Activated naive CD8-positive, alpha-beta T cell treated with anti-CD3 and anti-CD28 coated beads, Interleukin-2, amount 50 U/mL, for 24 hours (primary cell): ENCODE data around the gene ACER3.
A peak's percentile ranks its signal among the peaks of the same experiment; 100 is the strongest.
"Not testable (repeated sequence)": the region's sequence is repeated elsewhere in the genome, so short reads cannot be mapped to it uniquely, and the experiment has no call there.

Experiments
- ATAC-seq: fragments of 150-1000 bp; cut with Tn5 transposase; one replicate; pipeline ENCODE4 v1.10.0; 2021
- DNase-seq: peaks from one replicate; pipeline ENCODE4 v3.0.0; 2021
- H3K27ac Mint-ChIP-seq: one replicate; pipeline ENCODE4 v1.8.0; 2021; ENCODE audit warnings: mild to moderate bottlenecking, mixed read lengths
- H3K27me3 Mint-ChIP-seq: one replicate; pipeline ENCODE4 v1.8.0; 2021; ENCODE audit warnings: mixed read lengths
- H3K36me3 Mint-ChIP-seq: one replicate; pipeline ENCODE4 v1.8.0; 2021; ENCODE audit warnings: low read depth, mixed read lengths
- H3K4me1 Mint-ChIP-seq: one replicate; pipeline ENCODE4 v1.8.0; 2021; ENCODE audit warnings: mixed read lengths
- H3K4me3 Mint-ChIP-seq: one replicate; pipeline ENCODE4 v1.8.0; 2021; ENCODE audit warnings: mild to moderate bottlenecking, moderate library complexity, mixed read lengths
- H3K9me3 Mint-ChIP-seq: one replicate; pipeline ENCODE4 v1.8.0; 2021; ENCODE audit warnings: mixed read lengths

Gene ACER3

DNA sequence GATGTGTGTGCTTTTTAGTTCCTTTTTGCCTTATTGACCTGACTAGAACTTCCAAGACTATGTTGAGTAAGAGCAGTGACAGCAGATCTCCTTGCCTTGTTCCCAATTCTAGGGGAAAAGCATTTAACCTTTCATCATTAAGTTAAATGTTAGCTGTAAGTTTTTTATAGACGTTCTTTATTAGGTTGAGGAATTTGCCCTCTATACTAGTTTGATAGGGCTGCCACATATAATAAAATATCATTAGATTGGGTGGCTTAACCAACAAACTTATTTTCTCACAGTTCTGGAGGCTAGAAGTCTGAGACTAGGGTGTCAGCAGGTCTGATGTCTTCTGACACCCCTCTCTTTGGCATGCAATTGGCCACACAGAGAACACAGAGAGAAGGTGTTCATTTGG lies 140.9 kb downstream of the ACER3 start:
- H3K27me3 Mint-ChIP-seq = no peaks in the 10 kb centered on the region
- H3K9me3 Mint-ChIP-seq = peaks cover 3% of the 10 kb centered on the region
- H3K4me3 Mint-ChIP-seq = no peak overlapping the region
- DNase-seq (no peak), ATAC-seq (no peak)
- H3K4me1 Mint-ChIP-seq = peaks cover 3% of the 10 kb centered on the region
- H3K36me3 Mint-ChIP-seq = peaks cover 11% of the 10 kb centered on the region
- no peak overlapping the region for H3K27ac Mint-ChIP-seq

DNA sequence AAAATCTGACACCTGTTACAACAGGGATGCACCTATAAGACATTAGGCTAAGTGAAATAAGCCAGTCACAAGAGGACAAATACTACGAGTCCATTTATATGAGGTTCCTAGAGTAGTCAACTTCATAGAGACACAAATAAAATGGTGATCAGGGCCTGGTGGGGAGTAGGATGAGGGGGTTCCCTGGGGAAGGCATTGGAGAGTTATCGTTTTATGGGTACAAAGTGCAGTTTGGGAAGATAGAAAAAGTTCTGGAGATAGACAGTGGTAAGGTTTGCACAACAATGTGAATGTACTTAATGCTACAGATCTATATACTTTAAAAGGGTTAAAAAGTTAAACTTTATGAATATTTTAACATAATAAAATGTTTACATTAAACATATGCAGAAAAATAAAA lies 142.1 kb downstream of the ACER3 start:
- Mint-ChIP-seq H3K36me3 (peaks cover 12% of the 10 kb centered on the region), H3K4me3 (no peak overlapping the region), H3K9me3 (peaks cover 3% of the 10 kb centered on the region), H3K4me1 (peaks cover 3% of the 10 kb centered on the region), H3K27ac (no peak overlapping the region), H3K27me3 (no peaks in the 10 kb centered on the region)
- no peak for ATAC-seq
- no peak for DNase-seq

DNA sequence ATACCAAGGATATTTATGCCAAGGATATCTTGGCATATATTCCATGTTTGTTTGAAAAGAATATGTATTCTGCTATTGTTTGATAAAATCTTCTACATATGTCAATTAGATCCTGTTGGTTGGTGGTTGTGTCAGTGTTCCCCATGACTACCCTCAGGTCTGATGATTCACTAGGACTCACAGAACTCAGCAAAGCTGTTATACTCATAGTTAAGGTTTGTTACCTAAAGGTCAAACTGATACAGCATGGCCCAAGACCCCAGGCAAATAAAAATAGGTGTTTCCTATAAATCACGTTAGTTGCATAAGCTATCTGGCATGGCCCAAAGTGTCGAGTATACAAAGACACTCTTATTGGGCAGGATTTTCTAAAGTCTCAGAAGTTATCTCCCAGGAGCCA lies 143.2 kb downstream of the ACER3 start:
- DNase-seq (no peak), ATAC-seq (peak; percentile 84)
- H3K27me3 Mint-ChIP-seq = no peaks in the 10 kb centered on the region
- peaks cover 3% of the 10 kb centered on the region for H3K4me1 Mint-ChIP-seq
- H3K4me3 Mint-ChIP-seq = no peak overlapping the region
- peaks cover 10% of the 10 kb centered on the region for H3K36me3 Mint-ChIP-seq
- no peak overlapping the region for H3K27ac Mint-ChIP-seq
- peaks cover 3% of the 10 kb centered on the region for H3K9me3 Mint-ChIP-seq

DNA sequence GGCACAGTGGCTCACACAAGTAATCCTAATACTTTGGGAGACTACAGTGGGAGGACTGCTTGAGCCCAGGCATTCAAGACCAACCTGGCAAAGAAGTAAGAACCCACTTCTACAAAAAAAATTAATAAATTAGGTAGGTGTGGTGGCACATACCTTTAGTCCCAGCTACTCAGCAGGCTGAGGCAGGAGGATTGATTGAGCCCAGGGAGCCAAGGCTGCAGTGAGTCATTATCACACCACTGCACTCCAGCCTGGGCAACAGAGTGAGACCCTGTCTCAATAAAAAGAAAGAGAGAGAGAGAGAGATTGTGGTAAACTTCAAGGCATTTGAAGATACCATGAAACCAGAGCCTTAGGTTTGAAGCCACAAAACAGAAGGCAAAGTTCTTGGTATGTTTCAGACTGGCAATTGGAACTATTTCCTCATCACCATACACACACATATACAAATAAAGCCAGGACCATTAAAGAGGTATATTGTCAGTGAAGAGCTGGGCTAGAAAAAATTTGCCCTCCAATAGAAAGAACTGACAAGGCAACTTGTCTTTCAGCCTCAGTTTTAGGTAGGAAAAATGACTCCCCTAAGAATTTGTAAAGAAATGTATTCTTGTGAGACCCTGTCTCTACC lies 148.9 kb downstream of the ACER3 start:
- H3K4me3 Mint-ChIP-seq = no peak overlapping the region
- H3K36me3 Mint-ChIP-seq = peaks cover 8% of the 10 kb centered on the region
- H3K9me3 Mint-ChIP-seq = peaks cover 3% of the 10 kb centered on the region
- ATAC-seq (no peak), DNase-seq (no peak)
- no peaks in the 10 kb centered on the region for H3K4me1 Mint-ChIP-seq
- H3K27me3 Mint-ChIP-seq = no peaks in the 10 kb centered on the region
- no peak overlapping the region for H3K27ac Mint-ChIP-seq

DNA sequence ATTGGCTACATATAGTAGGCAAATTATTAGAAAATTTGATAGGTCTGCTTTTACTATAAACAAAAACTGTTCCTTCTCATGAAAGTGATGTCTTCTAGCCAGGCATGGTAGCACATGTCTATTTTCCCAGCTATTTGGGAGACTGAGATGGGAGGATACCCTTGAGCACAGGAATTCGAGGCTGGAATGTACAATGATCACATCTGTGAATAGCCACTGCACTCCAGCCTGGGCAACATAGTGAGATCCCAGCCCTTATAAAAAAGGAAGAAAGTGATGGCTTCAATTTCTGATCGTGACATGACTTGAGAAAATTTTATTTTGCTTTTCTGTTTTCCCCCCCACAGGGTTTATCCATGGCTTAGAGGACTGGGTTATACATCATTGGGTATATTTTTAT lies 154.0 kb downstream of the ACER3 start:
- H3K27me3 Mint-ChIP-seq = no peaks in the 10 kb centered on the region
- H3K36me3 Mint-ChIP-seq = peaks cover 3% of the 10 kb centered on the region
- H3K9me3 Mint-ChIP-seq = no peaks in the 10 kb centered on the region
- H3K4me1 Mint-ChIP-seq = no peaks in the 10 kb centered on the region
- no peak overlapping the region for H3K27ac Mint-ChIP-seq
- ATAC-seq (no peak), DNase-seq (no peak)
- H3K4me3 Mint-ChIP-seq = no peak overlapping the region

DNA sequence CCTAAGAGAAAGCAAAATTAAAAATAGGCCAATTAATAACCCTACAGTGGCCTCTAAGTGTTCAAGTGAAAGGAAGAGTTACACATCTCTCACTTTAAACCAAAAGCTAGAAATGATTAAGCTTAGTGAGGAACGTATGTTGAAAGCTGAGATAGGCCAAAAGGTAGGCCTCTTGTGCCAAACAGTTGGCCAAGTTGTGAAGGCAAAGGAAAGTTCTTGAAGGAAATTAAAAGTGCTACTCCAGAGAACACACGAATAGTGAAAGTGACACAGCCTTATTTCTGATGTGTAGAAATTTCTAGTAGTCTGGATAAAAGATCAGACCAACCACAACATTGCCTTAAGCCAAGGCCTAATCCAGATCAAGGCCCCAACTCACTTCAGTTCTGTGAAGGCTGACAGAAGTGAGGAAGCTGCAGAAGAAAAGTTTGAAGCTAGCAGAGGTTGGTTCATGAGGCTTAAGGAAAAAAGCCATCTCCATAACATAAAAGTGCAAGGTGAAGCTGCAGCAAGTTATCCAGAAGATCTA lies 157.7 kb downstream of the ACER3 start:
- not testable (repeated sequence) for H3K27me3 Mint-ChIP-seq, H3K9me3 Mint-ChIP-seq, H3K4me3 Mint-ChIP-seq, H3K36me3 Mint-ChIP-seq, ATAC-seq, H3K27ac Mint-ChIP-seq, DNase-seq, H3K4me1 Mint-ChIP-seq

DNA sequence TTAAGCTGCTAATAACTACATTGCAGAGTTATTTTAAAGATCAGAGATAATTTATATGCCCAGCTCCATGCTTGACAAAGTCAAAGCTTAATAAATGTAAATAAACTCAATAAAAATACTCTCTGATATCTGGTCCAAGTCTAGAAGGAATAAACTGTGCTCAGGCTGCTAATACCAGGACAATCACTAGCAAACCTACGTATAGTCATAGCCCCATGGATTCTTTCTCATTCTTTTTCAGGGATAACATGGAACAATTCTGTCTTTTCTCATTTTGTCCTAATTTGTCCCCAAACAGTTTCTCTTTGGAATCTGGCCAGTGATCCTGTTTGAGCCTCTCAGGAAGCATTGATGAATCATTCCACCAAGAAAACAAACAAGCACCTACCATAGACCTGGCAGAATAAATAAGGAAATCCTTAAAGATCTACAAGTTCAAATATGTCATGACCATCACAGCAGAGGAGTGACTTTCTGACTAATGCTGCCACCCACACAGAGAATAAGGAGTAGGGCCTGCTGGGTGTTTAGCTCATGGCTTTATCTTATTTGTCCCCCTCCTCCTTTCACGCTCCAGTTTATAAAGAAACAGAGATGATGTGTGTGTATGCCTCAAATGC lies 159.4 kb downstream of the ACER3 start:
- DNase-seq (no peak), ATAC-seq (peak; percentile 33)
- no peak overlapping the region for H3K4me3 Mint-ChIP-seq
- no peaks in the 10 kb centered on the region for H3K27me3 Mint-ChIP-seq
- H3K36me3 Mint-ChIP-seq = peaks cover 3% of the 10 kb centered on the region
- H3K9me3 Mint-ChIP-seq = no peaks in the 10 kb centered on the region
- H3K4me1 Mint-ChIP-seq = no peaks in the 10 kb centered on the region
- H3K27ac Mint-ChIP-seq = no peak overlapping the region

DNA sequence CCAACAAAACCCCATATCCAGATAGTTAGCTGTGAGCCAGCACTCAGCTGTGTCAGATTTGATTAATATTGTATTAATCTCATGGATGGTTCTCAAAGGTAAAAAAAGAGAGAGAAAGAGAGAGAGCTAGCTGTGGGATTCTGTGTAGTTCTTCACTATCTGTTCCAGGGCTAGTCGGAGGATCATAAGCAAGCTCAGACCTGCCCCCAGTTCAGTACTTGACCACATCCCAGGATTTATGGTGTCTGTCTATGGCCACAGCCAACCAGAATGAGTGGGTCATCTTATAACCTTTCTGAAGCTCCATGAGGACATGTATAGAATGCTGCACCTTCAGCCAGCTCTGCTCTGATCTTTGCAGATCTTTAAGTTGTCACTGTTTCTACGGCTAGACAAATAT lies 160.0 kb downstream of the ACER3 start:
- H3K9me3 Mint-ChIP-seq = no peaks in the 10 kb centered on the region
- ATAC-seq (no peak), DNase-seq (no peak)
- H3K4me1 Mint-ChIP-seq = no peaks in the 10 kb centered on the region
- H3K4me3 Mint-ChIP-seq = no peak overlapping the region
- H3K36me3 Mint-ChIP-seq = peaks cover 3% of the 10 kb centered on the region
- H3K27me3 Mint-ChIP-seq = no peaks in the 10 kb centered on the region
- no peak overlapping the region for H3K27ac Mint-ChIP-seq

DNA sequence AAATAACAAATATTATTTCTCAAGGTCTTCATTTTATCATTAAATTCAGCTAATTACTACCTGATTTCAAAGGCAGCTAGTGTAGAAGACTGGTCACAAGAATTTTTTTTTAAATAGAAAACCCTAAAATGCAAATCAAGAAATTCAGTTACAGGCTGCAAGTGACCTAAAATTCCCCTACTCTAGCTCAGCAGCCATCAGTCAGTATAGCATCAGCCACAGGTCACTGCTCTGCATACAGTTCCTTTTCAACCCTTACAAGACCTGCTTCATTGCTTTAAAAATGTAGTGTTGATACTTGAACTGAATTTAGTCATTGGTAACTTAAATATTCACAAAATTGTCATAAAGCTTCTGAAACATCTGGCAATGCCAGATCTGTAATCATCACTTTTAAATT lies 164.0 kb downstream of the ACER3 start:
- Mint-ChIP-seq H3K36me3 (no peaks in the 10 kb centered on the region), H3K9me3 (no peaks in the 10 kb centered on the region), H3K27me3 (peaks cover 14% of the 10 kb centered on the region), H3K4me3 (no peak overlapping the region), H3K4me1 (no peaks in the 10 kb centered on the region), H3K27ac (no peak overlapping the region)
- no peak for ATAC-seq
- no peak for DNase-seq

DNA sequence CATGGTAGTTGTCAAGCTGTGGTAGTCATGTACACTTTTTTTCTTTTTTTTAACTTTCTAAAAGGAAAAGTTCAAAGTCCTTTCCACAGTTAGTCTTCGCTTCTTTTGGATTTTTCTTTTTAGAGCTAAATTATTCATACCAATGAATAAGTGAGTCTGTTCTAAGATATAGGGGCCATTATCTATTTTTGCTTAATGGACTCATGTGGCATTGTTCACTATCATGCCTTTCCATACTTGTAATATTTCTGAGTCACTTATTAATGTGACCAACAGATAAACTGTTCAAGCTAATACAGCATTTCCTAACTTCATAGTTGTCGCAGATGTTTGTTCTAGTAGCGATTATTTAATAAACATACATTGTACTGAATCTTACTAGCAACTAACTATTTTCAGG lies 165.5 kb downstream of the ACER3 start:
- Mint-ChIP-seq H3K27me3 (peaks cover 22% of the 10 kb centered on the region), H3K36me3 (no peaks in the 10 kb centered on the region), H3K4me3 (no peak overlapping the region), H3K9me3 (no peaks in the 10 kb centered on the region), H3K27ac (no peak overlapping the region), H3K4me1 (no peaks in the 10 kb centered on the region)
- no peak for DNase-seq
- no peak for ATAC-seq

DNA sequence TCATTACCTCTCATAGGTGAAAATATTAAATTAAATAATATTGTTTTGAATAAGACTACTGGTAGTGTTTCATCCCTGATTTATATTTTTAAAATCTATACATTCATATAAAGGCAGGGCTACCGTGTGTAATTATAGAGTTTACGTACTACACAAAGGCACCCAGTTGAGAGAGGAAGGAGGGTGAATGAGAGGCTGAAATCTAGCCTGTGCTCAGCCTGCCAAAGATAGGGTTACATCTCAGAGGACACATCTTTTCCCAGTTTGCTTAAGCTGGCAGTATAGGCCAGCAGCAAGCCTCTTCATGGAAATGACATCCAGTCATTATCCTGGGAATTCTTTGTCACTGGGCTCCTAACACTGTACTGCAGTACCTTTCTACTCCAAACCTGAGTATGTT lies 166.0 kb downstream of the ACER3 start:
- Mint-ChIP-seq H3K9me3 (no peaks in the 10 kb centered on the region), H3K27me3 (peaks cover 24% of the 10 kb centered on the region), H3K36me3 (no peaks in the 10 kb centered on the region), H3K4me3 (no peak overlapping the region), H3K4me1 (no peaks in the 10 kb centered on the region), H3K27ac (no peak overlapping the region)
- ATAC-seq (no peak), DNase-seq (no peak)

DNA sequence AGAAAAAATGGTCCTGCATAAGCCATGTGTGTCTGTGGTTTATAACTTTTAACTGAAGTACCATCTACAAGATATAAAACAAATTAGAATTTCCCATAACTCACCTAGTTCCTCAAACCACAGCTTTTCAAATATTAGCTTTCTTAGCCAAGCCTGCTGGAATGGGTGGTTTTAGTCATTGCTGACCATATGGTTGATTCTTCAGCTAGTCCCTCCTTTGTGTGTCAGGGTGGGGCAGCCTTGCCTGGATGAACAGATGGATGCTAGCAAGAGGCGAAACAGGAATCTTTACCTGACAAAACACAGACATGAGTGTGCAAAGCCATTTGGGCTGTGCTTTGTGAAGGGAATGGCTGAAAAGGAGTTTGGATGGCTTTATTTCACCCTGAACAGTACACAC lies 166.6 kb downstream of the ACER3 start:
- Mint-ChIP-seq H3K9me3 (no peaks in the 10 kb centered on the region), H3K4me3 (no peak overlapping the region), H3K4me1 (no peaks in the 10 kb centered on the region), H3K27ac (no peak overlapping the region), H3K36me3 (no peaks in the 10 kb centered on the region), H3K27me3 (peaks cover 24% of the 10 kb centered on the region)
- DNase-seq (no peak), ATAC-seq (no peak)

DNA sequence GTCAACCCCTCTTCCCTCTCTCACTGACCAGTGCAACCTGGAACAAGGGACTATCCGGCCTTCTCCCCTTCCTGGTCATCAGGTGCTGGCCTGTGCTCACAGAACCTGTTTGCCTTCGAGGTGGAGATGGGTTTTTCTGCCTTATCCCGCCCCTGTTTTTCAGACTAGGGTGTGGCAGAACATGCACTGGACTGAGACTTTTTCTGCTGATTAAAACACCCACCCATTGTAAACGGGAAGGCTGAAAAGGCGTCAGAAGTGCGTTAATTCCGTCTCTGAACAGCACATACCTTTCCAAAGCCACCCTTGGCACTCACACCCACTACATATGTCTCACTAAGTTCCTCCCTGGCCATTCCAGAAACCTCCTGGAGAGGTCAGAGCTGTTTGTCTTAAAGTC lies 169.1 kb downstream of the ACER3 start:
- Mint-ChIP-seq H3K27ac (no peak overlapping the region), H3K36me3 (no peaks in the 10 kb centered on the region), H3K4me3 (no peak overlapping the region)

DNA sequence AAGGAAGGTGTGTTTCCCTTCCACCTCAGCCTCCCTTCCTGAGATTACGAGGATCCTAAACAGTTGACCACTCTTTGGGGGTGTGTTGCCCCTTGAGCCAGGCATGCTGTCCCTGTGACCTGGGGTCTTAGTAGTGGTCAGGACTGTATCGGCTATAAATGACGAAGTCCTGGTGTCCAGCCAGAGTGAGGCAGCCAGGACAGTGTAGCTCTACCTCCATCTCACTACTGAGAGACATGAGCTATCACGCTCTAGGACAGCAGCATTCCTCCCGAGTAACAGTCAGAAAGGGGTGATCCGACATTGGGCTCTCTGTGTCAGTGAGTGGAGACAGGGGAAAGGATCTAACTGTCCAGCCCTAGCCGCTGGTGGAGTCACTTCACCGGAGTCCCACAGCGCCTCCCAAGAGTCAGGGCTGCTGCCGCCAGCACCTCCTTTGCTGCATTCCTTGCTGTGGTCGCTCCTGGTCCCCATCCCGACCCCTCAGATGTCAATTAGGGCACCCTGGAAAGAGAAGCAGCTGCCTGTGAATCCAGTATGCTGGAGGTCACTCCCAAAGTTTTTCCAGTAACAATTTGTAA lies 170.2 kb downstream of the ACER3 start:
- DNase-seq = no peak

More for the DNA sequence above, 169.1 kb downstream of the ACER3 start:
- H3K4me1 Mint-ChIP-seq = no peaks in the 10 kb centered on the region
- no peak for ATAC-seq
- no peaks in the 10 kb centered on the region for H3K9me3 Mint-ChIP-seq
- peaks cover 24% of the 10 kb centered on the region for H3K27me3 Mint-ChIP-seq
- no peak for DNase-seq

DNA sequence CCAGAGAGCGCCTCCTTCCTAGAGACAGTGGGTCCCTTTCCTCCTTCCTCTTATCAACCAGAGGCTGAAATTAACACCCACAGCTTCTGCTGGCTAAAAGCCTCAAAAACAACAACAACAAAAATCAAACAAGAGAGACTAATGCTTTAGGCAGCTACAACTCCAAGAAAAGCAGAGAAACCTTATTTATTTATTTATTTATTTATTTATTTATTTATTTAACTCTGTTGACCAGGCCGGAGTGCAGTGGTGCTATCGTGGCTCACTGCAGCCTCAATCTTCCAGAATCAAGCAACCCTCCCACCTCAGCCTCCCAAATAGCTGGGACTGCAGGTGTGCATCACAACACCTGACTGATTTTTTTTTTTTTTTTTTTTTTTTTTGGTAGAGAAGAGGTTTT lies 170.9 kb downstream of the ACER3 start:
- no peak for DNase-seq

More for the DNA sequence above, 170.2 kb downstream of the ACER3 start:
- H3K27me3 Mint-ChIP-seq = peaks cover 24% of the 10 kb centered on the region
- H3K9me3 Mint-ChIP-seq = no peaks in the 10 kb centered on the region
- no peaks in the 10 kb centered on the region for H3K36me3 Mint-ChIP-seq
- no peak for ATAC-seq
- no peak overlapping the region for H3K27ac Mint-ChIP-seq
- no peaks in the 10 kb centered on the region for H3K4me1 Mint-ChIP-seq
- no peak overlapping the region for H3K4me3 Mint-ChIP-seq

More for the DNA sequence above, 170.9 kb downstream of the ACER3 start:
- Mint-ChIP-seq H3K9me3 (no peaks in the 10 kb centered on the region), H3K4me1 (no peaks in the 10 kb centered on the region), H3K27ac (no peak overlapping the region), H3K27me3 (peaks cover 28% of the 10 kb centered on the region), H3K4me3 (no peak overlapping the region), H3K36me3 (no peaks in the 10 kb centered on the region)
- no peak for ATAC-seq
